GM23338 (cell line): ENCODE measurements around the gene CAPZB.

Source experiments
- CREB1 ChIP-seq: fragments of 250-450 bp; sonication (Bioruptor Pico); IDR thresholded peaks from 2 replicates; pipeline ENCODE4 v1.5.0; 2020; ENCODE audit warnings: low read depth, mild to moderate bottlenecking, moderate library complexity
- CTCF ChIP-seq, 2 experiments: fragments of 200-600 bp in 1 of 2; sonication (generic) in 1 of 2; conservative IDR thresholded peaks; 2 replicates each; pipeline versions ENCODE4 v1.5.1 to v1.6.1; 2016 to 2017; ENCODE audit warnings: antibody characterized with exemption in 2 of 2, low read depth in 2 of 2, mild to moderate bottlenecking in 2 of 2, moderate library complexity in 1 of 2
- EZH2 ChIP-seq: fragments of 200-600 bp; sonication (generic); IDR thresholded peaks from one replicate; pipeline ENCODE4 v1.8.0; 2017; ENCODE audit warnings: antibody characterized with exemption, mild to moderate bottlenecking, low read depth; ENCODE audit not compliant: unreplicated experiment
- EZH2phosphoT487 ChIP-seq: fragments of 200-600 bp; sonication (generic); IDR thresholded peaks from one replicate; pipeline ENCODE4 v1.8.1; 2018; ENCODE audit warnings: antibody characterized with exemption; ENCODE audit not compliant: unreplicated experiment

GRCh38 chr1:19461220-19461554 lies 24.2 kb downstream of the CAPZB start:
- TF ChIP-seq EZH2phosphoT487 = no peak
- TF ChIP-seq CTCF (conservative IDR thresholded peaks at IDR 0.05; ENCODE audit: low read depth in 2 of 2) = no peak
- no peak for TF ChIP-seq EZH2
- TF ChIP-seq CREB1 = no peak
